GM23338 (cell line): ENCODE results near the gene IGSF6. TPM values are rescaled to one million over a fixed set of nuclear protein-coding genes. Genes with fewer than 3 reads are reported as not detected.

Experiments used
- ATAC-seq: fragments of 200-7000 bp; cut with Tn5 transposase; 3 replicates; pipeline ENCODE4 v1.9.1; 2020
- DNase-seq: peaks from one replicate; pipeline ENCODE4 v3.0.0-alpha.2; 2015; ENCODE audit warnings: low spot score
- H2AFZ ChIP-seq: fragments of 200-600 bp; sonication (generic); 2 replicates; pipeline ENCODE4 v1.8.0; 2016; ENCODE audit warnings: antibody characterized with exemption, mild to moderate bottlenecking, moderate library complexity
- H3F3A ChIP-seq: fragments of 200-600 bp; sonication (generic); replicated peaks from 2 replicates; pipeline ENCODE4 v1.8.0; 2017; ENCODE audit warnings: antibody characterized with exemption, mixed run types, low read depth
- H3K27ac ChIP-seq: fragments of 200-600 bp; sonication (generic); 2 replicates; pipeline ENCODE4 v1.6.1; 2016; ENCODE audit warnings: low read depth
- H3K27me3 ChIP-seq: fragments of 200-600 bp; sonication (generic); 2 replicates; pipeline ENCODE4 v1.8.0; 2016; ENCODE audit warnings: mild to moderate bottlenecking, mixed run types, moderate library complexity; ENCODE audit not compliant: insufficient read depth
- H3K36me3 ChIP-seq: fragments of 200-600 bp; sonication (generic); 2 replicates; pipeline ENCODE4 v1.8.0; 2016; ENCODE audit warnings: mild to moderate bottlenecking; ENCODE audit not compliant: insufficient read depth
- H3K4me1 ChIP-seq: fragments of 200-600 bp; sonication (generic); 2 replicates; pipeline ENCODE4 v1.8.0; 2016; ENCODE audit warnings: mild to moderate bottlenecking, moderate library complexity; ENCODE audit not compliant: insufficient read depth
- H3K4me2 ChIP-seq: fragments of 200-600 bp; sonication (generic); 2 replicates; pipeline ENCODE4 v1.7.1; 2017; ENCODE audit warnings: mixed run types
- H3K4me3 ChIP-seq: fragments of 200-600 bp; sonication (generic); 2 replicates; pipeline ENCODE4 v1.6.1; 2016; ENCODE audit warnings: mixed run types
- H3K79me2 ChIP-seq: fragments of 200-600 bp; sonication (generic); replicated peaks from 2 replicates; pipeline ENCODE4 v1.8.0; 2017; ENCODE audit warnings: mild to moderate bottlenecking; ENCODE audit not compliant: insufficient read depth
- H3K9me2 ChIP-seq: fragments of 200-600 bp; sonication (generic); 2 replicates; pipeline ENCODE4 v1.8.0; 2017; ENCODE audit not compliant: insufficient read depth
- H4K20me1 ChIP-seq: fragments of 200-600 bp; sonication (generic); replicated peaks from 2 replicates; pipeline ENCODE4 v1.8.0; 2017; ENCODE audit warnings: mild to moderate bottlenecking; ENCODE audit not compliant: insufficient read depth
- H3K27ac Mint-ChIP-seq: 2 replicates; pipeline ENCODE4 v1.8.0; 2020; ENCODE audit warnings: inconsistent platforms, mild to moderate bottlenecking, moderate library complexity, mixed read lengths
- H3K27me3 Mint-ChIP-seq: 3 replicates; pipeline ENCODE4 v1.8.0; 2022; ENCODE audit warnings: low read depth, mild to moderate bottlenecking, moderate library complexity, mixed read lengths, inconsistent platforms; ENCODE audit not compliant: insufficient read depth, poor library complexity
- H3K36me3 Mint-ChIP-seq: 3 replicates; pipeline ENCODE4 v1.8.0; 2021; ENCODE audit warnings: low read depth, mild to moderate bottlenecking, inconsistent platforms, moderate library complexity, mixed read lengths
- H3K4me1 Mint-ChIP-seq: 3 replicates; pipeline ENCODE4 v1.8.0; 2020; ENCODE audit warnings: mild to moderate bottlenecking, inconsistent platforms, mixed read lengths
- H3K4me3 Mint-ChIP-seq: 3 replicates; pipeline ENCODE4 v1.8.0; 2021; ENCODE audit warnings: moderate library complexity, mild to moderate bottlenecking, inconsistent platforms, mixed read lengths
- H3K9me3 Mint-ChIP-seq: 3 replicates; pipeline ENCODE4 v1.8.0; 2020; ENCODE audit warnings: moderate library complexity, mild to moderate bottlenecking, inconsistent platforms, mixed read lengths
- CREB1 ChIP-seq: fragments of 250-450 bp; sonication (Bioruptor Pico); IDR thresholded peaks from 2 replicates; pipeline ENCODE4 v1.5.0; 2020; ENCODE audit warnings: low read depth, mild to moderate bottlenecking, moderate library complexity
- CTCF ChIP-seq, 2 experiments: fragments of 200-600 bp in 1 of 2; sonication (generic) in 1 of 2; conservative IDR thresholded peaks; 2 replicates each; pipeline versions ENCODE4 v1.5.1 to v1.6.1; 2016 to 2017; ENCODE audit warnings: antibody characterized with exemption in 2 of 2, low read depth in 2 of 2, mild to moderate bottlenecking in 2 of 2, moderate library complexity in 1 of 2
- ETS1 ChIP-seq: IDR thresholded peaks from 2 replicates; pipeline ENCODE4 v1.6.1; 2016; ENCODE audit warnings: antibody characterized with exemption
- EZH2 ChIP-seq: fragments of 200-600 bp; sonication (generic); IDR thresholded peaks from one replicate; pipeline ENCODE4 v1.8.0; 2017; ENCODE audit warnings: antibody characterized with exemption, mild to moderate bottlenecking, low read depth; ENCODE audit not compliant: unreplicated experiment
- EZH2phosphoT487 ChIP-seq: fragments of 200-600 bp; sonication (generic); IDR thresholded peaks from one replicate; pipeline ENCODE4 v1.8.1; 2018; ENCODE audit warnings: antibody characterized with exemption; ENCODE audit not compliant: unreplicated experiment
- JUNB ChIP-seq: IDR thresholded peaks from one replicate; pipeline ENCODE4 v1.6.1; 2016; ENCODE audit warnings: antibody characterized with exemption; ENCODE audit not compliant: unreplicated experiment
- NANOG ChIP-seq: IDR thresholded peaks from 2 replicates; pipeline ENCODE4 v1.6.1; 2016; ENCODE audit warnings: antibody characterized with exemption, borderline replicate concordance
- POLR2AphosphoS5 ChIP-seq: IDR thresholded peaks from 2 replicates; pipeline ENCODE4 v1.6.1; 2016; ENCODE audit warnings: antibody characterized with exemption, low read depth
- REST ChIP-seq: IDR thresholded peaks from one replicate; pipeline ENCODE4 v1.6.1; 2018; ENCODE audit warnings: antibody characterized with exemption; ENCODE audit not compliant: unreplicated experiment
- STAT1 ChIP-seq: IDR thresholded peaks from one replicate; pipeline ENCODE4 v1.6.1; 2016; ENCODE audit warnings: antibody characterized with exemption; ENCODE audit not compliant: unreplicated experiment
- ZNF114 ChIP-seq: fragments of 250-450 bp; sonication (Bioruptor Pico); IDR thresholded peaks from 2 replicates; pipeline ENCODE4 v1.5.0; 2020; ENCODE audit warnings: mild to moderate bottlenecking, moderate library complexity
- ZNF331 ChIP-seq: fragments of 250-450 bp; sonication (Bioruptor Pico); IDR thresholded peaks from 2 replicates; pipeline ENCODE4 v1.5.0; 2020; ENCODE audit warnings: low read depth, mild to moderate bottlenecking, moderate library complexity
- ZNF462 ChIP-seq: fragments of 250-450 bp; sonication (Bioruptor Pico); IDR thresholded peaks from 2 replicates; pipeline ENCODE4 v1.5.0; 2020; ENCODE audit warnings: mild to moderate bottlenecking, moderate library complexity
- polyA plus RNA-seq: library from polyadenylated mRNA; unstranded; fragments of >200 nt; fragmentation: Nextera tagmentation; extraction: Ambion mirVana; gene quantifications from 2 replicates; pipeline ENCODE4 v1.2.1, GENCODE V29; 2016
- total RNA-seq: library from RNA; depleted of rRNA; stranded (reverse); fragments of >200 nt; shearing (Covaris generic); gene quantifications from 2 replicates; pipeline ENCODE4 v1.2.3, GENCODE V29; 2014

Gene IGSF6
- total and polyA plus RNA-seq, 2 experiments from 2014 or later = 0.19 TPM; not detected in 1

- Histone ChIP-seq H3K4me2 (no peak overlapping the region), H3K9me2 (no peaks in the 10 kb centered on the region), H3K4me3 (no peak overlapping the region), H2AFZ (no peak overlapping the region), H3K27me3 (no peaks in the 10 kb centered on the region), H3K36me3 (no peaks in the 10 kb centered on the region), H3K27ac (no peak overlapping the region), H3F3A (no peaks in the 10 kb centered on the region), H4K20me1 (no peaks in the 10 kb centered on the region), H3K4me1 (no peaks in the 10 kb centered on the region), H3K79me2 (no peaks in the 10 kb centered on the region)
- no peak for DNase-seq
- H3K4me3 Mint-ChIP-seq = no peak overlapping the region
- TF ChIP-seq STAT1 (no peak), REST (no peak), ZNF462 (CRISPR knock-in tag) (no peak), CTCF (conservative IDR thresholded peaks at IDR 0.05; ENCODE audit: low read depth in 2 of 2) (no peak), POLR2AphosphoS5 (no peak), ZNF114 (CRISPR knock-in tag) (no peak), JUNB (no peak), CREB1 (CRISPR knock-in tag) (no peak), EZH2phosphoT487 (no peak), ETS1 (no peak), NANOG (no peak), EZH2 (no peak), ZNF331 (CRISPR knock-in tag) (no peak)
- no peak for ATAC-seq
- no peaks in the 10 kb centered on the region for H3K36me3 Mint-ChIP-seq
- H3K27ac Mint-ChIP-seq = no peak overlapping the region
- no peaks in the 10 kb centered on the region for H3K9me3 Mint-ChIP-seq
- peaks cover 2% of the 10 kb centered on the region for H3K27me3 Mint-ChIP-seq
- no peaks in the 10 kb centered on the region for H3K4me1 Mint-ChIP-seq
Measured at GRCh38 chr16:21694609-21695008, 42.2 kb upstream of the IGSF6 start.
